ENCODE data around the gene CPNE7. TPM values are rescaled to one million over a fixed set of nuclear protein-coding genes. Genes with fewer than 3 reads are reported as not detected.
A peak's percentile ranks its signal among the peaks of the same experiment; 100 is the strongest.

The CPNE7 gene
- total and polyA plus RNA-seq, 2 of the 8 experiments (the other 6 are each of a cell fraction or from before 2014, with no cell fraction given), result 10.0 to 23.7 TPM

GRCh38 chr16:89572485-89573205 is 2.9 kb upstream of the CPNE7 start:
- Histone ChIP-seq H3K36me3 (ENCODE audit: control insufficient read depth in 2 of 4, insufficient read depth in 4 of 4, low read length in 3 of 4) (no peaks in the 10 kb centered on the region), H2BK120ac (replicated peaks; ENCODE audit: low read depth, low read length) (no peak overlapping the region), H2AK5ac (ENCODE audit: low read depth, low read length) (no peak overlapping the region), H3K4me3 (ENCODE audit: extremely low read depth in 1 of 4, insufficient read depth in 2 of 4, low read depth in 3 of 4, low read length in 4 of 4) (no peak overlapping the region), H3K23ac (ENCODE audit: insufficient read length) (no peak overlapping the region), H3K9ac (replicated peaks in 1 of 4; ENCODE audit: extremely low read depth in 1 of 4, low read depth in 3 of 4, low read length in 3 of 4) (no peak overlapping the region; a peak in 1 of 7 replicates), H2BK15ac (ENCODE audit: low read length) (no peak overlapping the region), H2BK12ac (ENCODE audit: low read depth, low read length) (peak overlapping the region; percentile 35; the same call in 1 of the 2 replicates), H4K20me1 (replicated peaks in 1 of 2; ENCODE audit: control insufficient read depth in 1 of 2, insufficient read depth in 2 of 2, low read length in 2 of 2) (peaks cover 0 to 10% of the 10 kb centered on the region in 2 experiments), H2BK5ac (ENCODE audit: low read depth, low read length) (no peak overlapping the region), H3K4ac (replicated peaks; ENCODE audit: insufficient read length, low read depth, low read length) (no peak overlapping the region), H3K56ac (replicated peaks; ENCODE audit: insufficient read length, low read depth, low read length) (no peak overlapping the region), H4K5ac (ENCODE audit: insufficient read length, low read depth, low read length) (no peak overlapping the region), H3K27ac (ENCODE audit: low read depth, low read length) (no peak overlapping the region), H3K18ac (ENCODE audit: extremely low read depth, low read length) (no peak overlapping the region), H3K4me2 (ENCODE audit: insufficient read depth in 1 of 2, low read depth in 2 of 2, low read length in 2 of 2) (no peak overlapping the region), H3K79me1 (ENCODE audit: low read depth, low read length) (no peaks in the 10 kb centered on the region), H2BK20ac (ENCODE audit: low read length) (no peak overlapping the region), H4K91ac (replicated peaks; ENCODE audit: insufficient read length, low read length) (no peak overlapping the region), H4K8ac (ENCODE audit: extremely low read depth, insufficient read depth, low read length) (no peak overlapping the region; the same call in 1 of the 2 replicates), H3K27me3 (replicated peaks in 1 of 4; ENCODE audit: control insufficient read depth in 3 of 4, extremely low read depth in 1 of 4, insufficient read depth in 3 of 4, low read length in 3 of 4) (peaks cover 4 to 34% (median 22%) of the 10 kb centered on the region in 4 experiments; a peak in 6 of 7 replicates), H3K9me3 (ENCODE audit: insufficient read depth in 2 of 2, low read depth in 1 of 2, low read length in 1 of 2) (no peaks in the 10 kb centered on the region), H3K14ac (ENCODE audit: insufficient read length) (no peak overlapping the region), H3K4me1 (replicated peaks in 1 of 4; ENCODE audit: control insufficient read depth in 3 of 4, insufficient read depth in 4 of 4, low read length in 3 of 4) (peaks cover 0 to 13% (median 7%) of the 10 kb centered on the region in 4 experiments; a peak in 5 of 7 replicates), H2AFZ (ENCODE audit: low read length) (no peak overlapping the region), H3K23me2 (ENCODE audit: low read depth, low read length) (peaks cover 6% of the 10 kb centered on the region; the same call in 1 of the 2 replicates), H3K79me2 (ENCODE audit: control insufficient read depth in 1 of 2, insufficient read depth in 2 of 2, low read length in 2 of 2) (no peaks in the 10 kb centered on the region)
- FAIRE-seq (no peak), DNase-seq (ENCODE audit: low read depth in 1 of 2, low spot score in 2 of 2) (no peak)
- CTCF ChIA-PET (ENCODE audit: partially characterized antibody), result interaction anchor here (0.6 kb wide), 1 partner anchor 314 kb away, joined by 3 read pairs; no protein-coding TSS in a partner anchor
- 88% methylated on average over 19 of the region's 19 CpGs; no CpG with 5 or more reads in 1 of the 2 experiments for WGBS, 2 experiments (ENCODE audit: extremely low coverage in 1 of 2, insufficient coverage in 1 of 2, insufficient read length in 1 of 2, insufficient replicate concordance in 2 of 2, low coverage in 1 of 2, low lambda C conversion rate in 2 of 2, missing lambda C conversion rate in 1 of 2)
- POLR2A ChIA-PET (ENCODE audit: partially characterized antibody), result interaction anchor here (1.5 to 2.7 kb wide), 3 partner anchors 8 to 13 kb away, joined by 3 to 18 read pairs (median 15); no protein-coding TSS in a partner anchor
- TF ChIP-seq CHD1 (IDR thresholded peaks at IDR 0.05; ENCODE audit: low read depth, low read length) (no peak), POLR2A (IDR thresholded peaks at IDR 0.05; ENCODE audit: control extremely low read depth in 1 of 2, low read depth in 2 of 2, low read length in 2 of 2) (no peak), CBX5 (IDR thresholded peaks at IDR 0.05; ENCODE audit: low read depth, low read length) (no peak), E2F6 (IDR thresholded peaks at IDR 0.05) (no peak), CBX8 (IDR thresholded peaks at IDR 0.05; ENCODE audit: borderline replicate concordance, low read depth, low read length) (no peak)

Data from H1 (cell line).